Spleen (tissue), 11 donors: Measurements from ENCODE around the gene PADI2. TPM values are rescaled to one million over a fixed set of nuclear protein-coding genes. Genes with fewer than 3 reads are reported as not detected.

Source experiments
- DNase-seq: peaks from one replicate; pipeline ENCODE4 v3.0.0-alpha.2; 2020
- H3K27ac ChIP-seq, 8 donors: fragments of 200-600 bp; sonication (generic) in 7 of 8; 1 replicate in 4 of 8; 2 replicates in 4 of 8; pipeline versions ENCODE4 v1.5.0 to v1.8.0; 2016 to 2021; ENCODE audit warnings: inconsistent platforms in 4 of 8, mild to moderate bottlenecking in 4 of 8, moderate library complexity in 1 of 8
- H3K27me3 ChIP-seq, 7 donors: fragments of 200-600 bp; sonication (generic) in 6 of 7; replicated peaks in 1 of 7; 1 replicate in 4 of 7; 2 replicates in 3 of 7; pipeline versions ENCODE4 v1.5.0 to v1.8.0; 2016 to 2021; ENCODE audit warnings: inconsistent platforms in 3 of 7, mild to moderate bottlenecking in 1 of 7
- H3K36me3 ChIP-seq, 6 donors: fragments of 200-600 bp; sonication (generic) in 5 of 6; 1 replicate in 4 of 6; 2 replicates in 2 of 6; pipeline versions ENCODE4 v1.5.0 to v1.8.0; 2016 to 2021; ENCODE audit warnings: inconsistent platforms in 2 of 6
- H3K4me1 ChIP-seq, 6 donors: fragments of 200-600 bp; sonication (generic) in 5 of 6; 1 replicate in 3 of 6; 2 replicates in 3 of 6; pipeline versions ENCODE4 v1.5.0 to v1.8.0; 2016 to 2021; ENCODE audit warnings: inconsistent platforms in 3 of 6
- H3K4me3 ChIP-seq, 8 donors: fragments of 200-600 bp; sonication (generic) in 7 of 8; 1 replicate in 4 of 8; 2 replicates in 4 of 8; pipeline versions ENCODE4 v1.5.0 to v1.8.0; 2016 to 2021; ENCODE audit warnings: inconsistent platforms in 4 of 8, mild to moderate bottlenecking in 4 of 8, moderate library complexity in 2 of 8
- H3K9me3 ChIP-seq, 8 donors: fragments of 200-600 bp; sonication (generic) in 7 of 8; 1 replicate in 4 of 8; 2 replicates in 4 of 8; pipeline versions ENCODE4 v1.5.0 to v1.8.0; 2016 to 2021; ENCODE audit warnings: inconsistent platforms in 4 of 8
- POLR2A ChIP-seq, 3 donors: fragments of 450-650 bp; IDR thresholded peaks; one replicate each; pipeline ENCODE4 v1.5.1; 2017; ENCODE audit warnings: antibody characterized with exemption in 3 of 3, mild to moderate bottlenecking in 1 of 3
- POLR2AphosphoS5 ChIP-seq, 3 donors: sonication (generic); formaldehyde crosslinking; IDR thresholded peaks; one replicate each; pipeline ENCODE4 v1.5.1; 2017; ENCODE audit warnings: antibody characterized with exemption in 3 of 3
- WGBS, 5 donors: extraction: QIAGEN DNeasy Blood & Tissue Kit in 3 of 5; methylation state at CpG; one replicate each; pipeline versions ENCODE4 v1.1.5 to v1.1.7; 2013 to 2018; 5-methylcytosine and 5-hydroxymethylcytosine counted together
- intact Hi-C: fragments of 100-400 bp; cut with DNase I; formaldehyde crosslinking; loops from one replicate; pipeline ENCODE4 v1.15.0; 2023; ENCODE audit warnings: low total_unique reads
- polyA plus RNA-seq, 3 donors: library from polyadenylated mRNA; stranded (reverse); fragments of 200-250 nt; gene quantifications; one replicate each; pipeline ENCODE4 v1.2.1, GENCODE V29; 2013
- total RNA-seq, 7 donors: library from RNA; depleted of rRNA in 3 of 7; stranded (reverse); fragments of >200 nt in 3 of 7; fragmentation: NEBNext Ultra II Directional in 4 of 7; extraction: Animal tissue kit (Norgen Biotek cat#: 25700) in 4 of 7; gene quantifications; one replicate each; pipeline versions ENCODE4 v1.1.0 to v1.2.1, GENCODE V29; 2016 to 2021
- TF ChIP-seq, protein P1 (sequence below), 11 experiments: fragments of 200-600 bp in 7 of 11; fragments of 450-650 bp in 4 of 11; sonication (generic) in 4 of 11; IDR thresholded peaks in 8 of 11; conservative IDR thresholded peaks in 3 of 11; 1 replicate in 7 of 11; 2 replicates in 4 of 11; pipeline versions ENCODE4 v1.4.0 to v1.8.0; 2016 to 2021; ENCODE audit warnings: antibody characterized with exemption in 11 of 11, inconsistent platforms in 4 of 11, mild to moderate bottlenecking in 1 of 11
- donor health status: healthy with polysubstance abuse.
- donor health status: DM: no; HTN: no; CAD: no; lungs with moderate emphysema.
- donor health status: DM: no; HTN: no; CAD: no.
- donor health status: Bipolar disorder and iron deficiency.
- donor health status: healthy.
- donor health status: DM: no; HTN: no; CAD: no.
- donor health status: DM: yes; HTN: yes; CAD: no.

Gene PADI2
- total and polyA plus RNA-seq, 10 donors = 0.50 to 63.6 (median 18.6) TPM

DNA sequence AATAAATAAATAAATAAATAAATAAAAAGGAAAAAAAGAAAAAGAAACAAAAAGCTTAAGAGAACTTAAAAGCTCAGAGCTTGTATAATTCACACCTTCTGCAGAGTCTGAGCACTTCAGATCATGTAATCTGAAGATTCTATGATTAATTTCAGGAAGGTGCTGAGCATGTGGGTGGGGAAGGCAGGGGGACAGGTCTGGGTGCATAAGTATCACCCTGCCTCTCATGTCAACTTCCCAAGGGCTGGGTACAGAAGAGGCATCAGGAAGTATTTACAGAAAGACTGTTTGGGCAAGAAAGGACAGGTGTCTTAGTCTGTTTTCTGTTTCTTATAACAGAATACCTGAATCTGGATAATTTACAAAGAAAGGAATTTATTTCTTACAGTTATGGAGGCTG, 20.4 kb upstream of the PADI2 start:
- no peak overlapping the region for H3K4me3 ChIP-seq
- H3K9me3 ChIP-seq = peaks cover 0 to 3% (median 0%) of the 10 kb centered on the region in 8 donors
- TF ChIP-seq POLR2AphosphoS5 (IDR thresholded peaks at IDR 0.05) (no peak), POLR2A (IDR thresholded peaks at IDR 0.05) (no peak)
- TF ChIP-seq, protein P1, sequence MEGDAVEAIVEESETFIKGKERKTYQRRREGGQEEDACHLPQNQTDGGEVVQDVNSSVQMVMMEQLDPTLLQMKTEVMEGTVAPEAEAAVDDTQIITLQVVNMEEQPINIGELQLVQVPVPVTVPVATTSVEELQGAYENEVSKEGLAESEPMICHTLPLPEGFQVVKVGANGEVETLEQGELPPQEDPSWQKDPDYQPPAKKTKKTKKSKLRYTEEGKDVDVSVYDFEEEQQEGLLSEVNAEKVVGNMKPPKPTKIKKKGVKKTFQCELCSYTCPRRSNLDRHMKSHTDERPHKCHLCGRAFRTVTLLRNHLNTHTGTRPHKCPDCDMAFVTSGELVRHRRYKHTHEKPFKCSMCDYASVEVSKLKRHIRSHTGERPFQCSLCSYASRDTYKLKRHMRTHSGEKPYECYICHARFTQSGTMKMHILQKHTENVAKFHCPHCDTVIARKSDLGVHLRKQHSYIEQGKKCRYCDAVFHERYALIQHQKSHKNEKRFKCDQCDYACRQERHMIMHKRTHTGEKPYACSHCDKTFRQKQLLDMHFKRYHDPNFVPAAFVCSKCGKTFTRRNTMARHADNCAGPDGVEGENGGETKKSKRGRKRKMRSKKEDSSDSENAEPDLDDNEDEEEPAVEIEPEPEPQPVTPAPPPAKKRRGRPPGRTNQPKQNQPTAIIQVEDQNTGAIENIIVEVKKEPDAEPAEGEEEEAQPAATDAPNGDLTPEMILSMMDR (IDR thresholded peaks at IDR 0.05 in 8 of 11, conservative IDR thresholded peaks at IDR 0.05 in 3 of 11) = no peak
- intact Hi-C loops = no loop called here
- peaks cover 0 to 17% (median 0%) of the 10 kb centered on the region in 7 donors for H3K27me3 ChIP-seq
- DNase-seq = no peak
- no peak overlapping the region for H3K27ac ChIP-seq
- no peaks in the 10 kb centered on the region for H3K4me1 ChIP-seq
- H3K36me3 ChIP-seq = no peaks in the 10 kb centered on the region

DNA sequence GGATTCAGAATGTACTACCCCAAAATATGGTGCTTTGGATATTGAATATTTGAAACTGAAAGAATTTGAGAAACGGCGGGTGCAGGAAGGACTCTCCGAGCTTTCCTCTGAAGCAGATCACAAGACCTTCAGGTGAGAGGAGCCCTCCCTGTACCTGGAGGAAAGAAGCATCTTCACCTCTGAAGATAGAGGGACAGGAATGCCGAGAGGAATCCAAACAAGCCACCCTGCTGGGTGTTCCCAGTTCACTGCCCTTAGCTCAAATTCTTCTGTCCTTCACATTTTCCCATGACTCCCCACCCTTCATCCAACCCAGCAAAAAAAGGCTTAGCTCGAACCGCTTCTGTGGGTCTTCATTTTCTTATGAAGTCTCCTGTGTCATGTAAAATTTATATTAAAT, 18.2 kb upstream of the PADI2 start:
- no peak overlapping the region for H3K27ac ChIP-seq
- WGBS, 5 donors = 63 to 77% (median 70%) methylated on average over 6 of the region's 6 CpGs
- no peaks in the 10 kb centered on the region for H3K4me1 ChIP-seq
- no peaks in the 10 kb centered on the region for H3K36me3 ChIP-seq
- H3K27me3 ChIP-seq = peaks cover 0 to 17% (median 0%) of the 10 kb centered on the region in 7 donors
- TF ChIP-seq POLR2AphosphoS5 (IDR thresholded peaks at IDR 0.05) = no peak
- no peak for TF ChIP-seq POLR2A (IDR thresholded peaks at IDR 0.05)
- TF ChIP-seq, protein P1 (IDR thresholded peaks at IDR 0.05 in 8 of 11, conservative IDR thresholded peaks at IDR 0.05 in 3 of 11) = no peak
- no peaks in the 10 kb centered on the region for H3K9me3 ChIP-seq
- H3K4me3 ChIP-seq = no peak overlapping the region
- no peak for DNase-seq
- intact Hi-C loops = no loop called here

DNA sequence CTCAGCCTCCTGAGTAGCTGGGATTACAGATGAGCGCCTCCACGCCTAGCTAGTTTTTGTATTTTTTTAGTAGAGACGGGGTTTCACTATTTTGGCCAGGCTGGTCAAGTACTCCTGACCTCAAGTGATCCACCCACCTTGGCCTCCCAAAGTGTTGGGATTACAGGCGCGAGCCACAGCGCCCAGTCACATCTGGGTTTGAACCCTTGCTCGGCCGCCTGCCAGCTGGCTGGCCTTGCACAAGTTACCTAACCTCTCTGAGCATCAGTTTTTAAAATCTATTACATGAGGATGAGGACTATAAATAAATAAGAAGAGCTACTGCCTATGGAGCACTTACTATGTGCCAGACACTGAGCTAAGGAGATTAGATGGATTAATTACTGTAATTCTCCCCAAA, 17.7 kb upstream of the PADI2 start:
- intact Hi-C loops = no loop called here
- H3K27me3 ChIP-seq = peaks cover 0 to 17% (median 0%) of the 10 kb centered on the region in 7 donors
- H3K4me3 ChIP-seq = no peak overlapping the region
- no peaks in the 10 kb centered on the region for H3K36me3 ChIP-seq
- 85 to 97% (median 85%) methylated on average over 6 to 8 of the region's 8 CpGs for WGBS, 5 donors
- no peak overlapping the region for H3K27ac ChIP-seq
- TF ChIP-seq, protein P1 (IDR thresholded peaks at IDR 0.05 in 8 of 11, conservative IDR thresholded peaks at IDR 0.05 in 3 of 11) = no peak
- no peak for TF ChIP-seq POLR2AphosphoS5 (IDR thresholded peaks at IDR 0.05)
- no peaks in the 10 kb centered on the region for H3K4me1 ChIP-seq
- DNase-seq = no peak
- no peaks in the 10 kb centered on the region for H3K9me3 ChIP-seq

DNA sequence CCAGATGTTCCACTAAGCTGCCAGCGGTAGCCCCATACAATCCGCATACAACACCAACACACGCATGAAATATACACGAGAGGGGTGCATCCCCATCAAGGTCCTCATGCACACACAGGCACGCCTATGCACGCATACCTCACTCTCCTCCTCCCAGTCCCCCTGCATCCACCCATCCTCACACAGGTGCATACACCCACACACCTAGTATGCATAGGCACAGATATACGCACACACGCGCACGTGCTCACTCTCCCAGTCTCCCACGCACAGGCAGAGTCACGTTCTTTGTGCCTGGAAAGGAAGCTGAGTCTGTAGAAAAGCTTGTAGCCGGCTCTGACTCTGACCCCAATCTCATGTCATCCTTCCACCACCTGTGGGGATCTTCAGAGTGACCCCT, 16.9 kb upstream of the PADI2 start:
- Histone ChIP-seq H3K36me3 (no peaks in the 10 kb centered on the region), H3K4me1 (no peaks in the 10 kb centered on the region), H3K9me3 (no peaks in the 10 kb centered on the region), H3K27ac (no peak overlapping the region), H3K27me3 (peaks cover 0 to 17% (median 0%) of the 10 kb centered on the region in 7 donors), H3K4me3 (no peak overlapping the region)
- DNase-seq = no peak
- TF ChIP-seq POLR2AphosphoS5 (IDR thresholded peaks at IDR 0.05) = no peak
- TF ChIP-seq, protein P1 (IDR thresholded peaks at IDR 0.05 in 8 of 11, conservative IDR thresholded peaks at IDR 0.05 in 3 of 11) = no peak
- TF ChIP-seq POLR2A (IDR thresholded peaks at IDR 0.05) = no peak
- WGBS, 5 donors = 80 to 86% (median 84%) methylated on average over 13 of the region's 13 CpGs
- intact Hi-C loops = no loop called here
